ENCODE measurements around the gene PLAC9. TPM values are rescaled to one million over a fixed set of nuclear protein-coding genes. Genes with fewer than 3 reads are reported as not detected.
A peak's percentile ranks its signal among the peaks of the same experiment; 100 is the strongest.

Gene PLAC9
- total RNA-seq, 1 donor from 2014 or later: 103 TPM

DNA sequence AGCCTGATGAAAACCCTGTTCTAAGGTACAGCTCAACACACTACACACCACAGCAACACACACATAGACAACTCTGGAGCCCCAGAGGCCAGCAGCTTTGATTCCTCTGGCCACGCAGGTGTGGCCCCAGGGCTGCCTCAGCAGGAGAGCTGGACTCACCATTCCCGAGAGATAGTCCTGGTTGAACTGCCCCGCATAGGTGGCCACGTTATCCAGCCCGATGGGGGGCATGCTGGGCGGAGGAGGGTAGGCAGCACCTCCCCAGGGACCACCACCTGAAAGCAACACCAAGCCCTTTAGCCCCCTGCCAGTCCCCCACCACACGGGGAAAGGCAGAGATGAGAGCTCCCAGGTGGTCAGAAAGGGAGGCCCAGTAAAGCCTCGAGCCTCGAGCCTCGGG lies 38.1 kb downstream of the PLAC9 start:
- intact Hi-C loops (cut with DNase I): no loop called here
- ATAC-seq (no peak), DNase-seq (ENCODE audit: low spot score) (no peak)

DNA sequence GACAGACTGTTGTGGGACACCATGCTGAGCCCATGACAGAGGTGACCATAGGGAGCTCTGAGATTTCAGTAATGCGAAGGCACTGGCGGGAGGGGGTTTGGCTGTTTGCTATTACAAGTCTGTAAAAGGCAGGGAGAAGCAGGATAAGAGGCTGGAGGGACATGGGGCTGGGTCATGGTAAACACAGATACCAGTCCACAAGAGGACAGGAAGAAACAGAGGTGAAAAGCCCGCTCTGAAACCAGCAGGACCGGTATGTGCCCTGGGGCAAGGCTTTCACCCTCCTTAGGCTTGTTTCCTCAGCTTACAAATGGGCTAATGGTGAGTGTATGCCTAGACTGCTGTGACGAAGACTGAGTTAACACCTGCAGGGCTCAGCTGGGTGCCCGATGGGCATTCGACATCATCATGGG lies 38.7 kb downstream of the PLAC9 start:
- DNase-seq (ENCODE audit: low spot score) (no peak), ATAC-seq (no peak)
- intact Hi-C loops (cut with DNase I): no loop called here

DNA sequence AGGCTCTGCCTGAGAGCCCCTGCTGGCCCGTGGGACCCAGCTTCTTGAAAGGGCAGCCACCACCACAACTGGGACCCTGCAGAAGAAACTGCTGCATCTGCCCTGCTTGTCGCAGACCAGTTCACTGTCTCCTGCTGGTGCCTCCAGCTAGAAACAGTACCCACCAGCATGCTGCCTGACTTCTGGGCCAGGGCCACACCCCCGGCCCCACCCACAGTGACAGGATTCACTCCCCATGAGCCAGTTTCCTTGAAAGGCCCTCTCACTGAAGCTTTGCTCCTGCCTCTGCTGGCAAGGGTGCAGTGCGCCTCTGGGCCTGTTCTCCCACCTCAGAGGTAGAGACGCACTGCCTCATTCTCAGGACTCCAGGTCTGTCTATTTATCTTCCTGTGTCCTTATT lies 40.4 kb downstream of the PLAC9 start:
- DNase-seq (ENCODE audit: low spot score): no peak
- intact Hi-C loops (cut with DNase I): no loop called here
- no peak for ATAC-seq

DNA sequence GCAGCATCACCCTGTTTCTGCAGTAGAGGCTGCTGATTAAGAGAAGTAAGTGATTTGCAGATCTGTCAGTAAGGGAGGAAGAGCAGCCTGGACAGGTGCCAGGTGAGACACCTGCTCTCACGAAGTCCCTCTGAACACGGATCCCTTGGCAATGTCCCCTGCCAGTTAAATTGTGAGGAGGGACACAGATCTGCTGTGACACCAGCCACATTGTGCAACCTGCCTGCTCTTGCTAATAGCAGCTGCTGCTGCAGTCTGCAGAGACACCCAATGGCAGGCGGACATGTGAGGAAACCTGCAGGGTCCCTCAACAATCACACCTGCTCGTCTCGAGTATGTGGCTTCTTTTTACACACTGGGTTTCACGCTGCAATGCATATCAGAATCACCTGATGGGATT lies 40.9 kb downstream of the PLAC9 start:
- no peak for ATAC-seq
- no peak for DNase-seq (ENCODE audit: low spot score)
- intact Hi-C loops (cut with DNase I): no loop called here

DNA sequence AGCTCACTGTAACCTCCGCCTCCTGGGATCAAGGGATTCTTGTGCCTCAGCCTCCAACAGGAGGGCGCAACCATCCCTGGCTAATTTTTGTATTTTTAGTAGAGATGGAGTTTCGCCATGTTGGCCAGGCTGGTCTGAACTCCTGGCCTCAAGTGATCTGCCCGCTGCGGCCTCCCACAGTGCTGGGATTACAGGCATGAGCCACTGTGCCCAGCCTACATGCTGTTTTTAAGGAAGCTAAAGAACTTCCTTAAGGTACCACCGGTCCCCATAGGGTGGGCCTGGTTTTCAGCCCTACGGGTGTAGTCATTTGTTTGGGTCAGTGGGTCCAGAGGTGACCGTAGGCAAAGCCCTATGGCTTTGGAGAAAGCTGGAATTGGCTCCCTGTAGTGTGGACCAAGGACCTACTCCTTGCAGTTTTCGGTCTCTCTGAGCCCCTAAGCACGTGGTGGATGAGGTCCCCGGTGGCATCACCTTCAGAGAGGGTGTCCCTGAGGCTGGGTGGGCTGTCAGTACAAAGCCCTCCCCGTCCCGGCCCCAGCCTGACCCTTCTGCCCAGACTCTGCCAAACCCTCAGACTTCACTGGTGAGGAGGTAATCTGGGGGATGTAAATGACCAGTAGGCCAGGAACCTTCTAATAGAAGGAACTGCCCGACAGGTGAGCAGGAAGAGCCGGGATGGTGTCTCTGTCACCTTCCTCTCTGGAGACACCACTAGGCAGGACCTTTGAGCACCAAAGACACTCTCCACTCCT lies 42.3 kb downstream of the PLAC9 start:
- DNase-seq (ENCODE audit: low spot score): no peak
- intact Hi-C loops (cut with DNase I): no loop called here

DNA sequence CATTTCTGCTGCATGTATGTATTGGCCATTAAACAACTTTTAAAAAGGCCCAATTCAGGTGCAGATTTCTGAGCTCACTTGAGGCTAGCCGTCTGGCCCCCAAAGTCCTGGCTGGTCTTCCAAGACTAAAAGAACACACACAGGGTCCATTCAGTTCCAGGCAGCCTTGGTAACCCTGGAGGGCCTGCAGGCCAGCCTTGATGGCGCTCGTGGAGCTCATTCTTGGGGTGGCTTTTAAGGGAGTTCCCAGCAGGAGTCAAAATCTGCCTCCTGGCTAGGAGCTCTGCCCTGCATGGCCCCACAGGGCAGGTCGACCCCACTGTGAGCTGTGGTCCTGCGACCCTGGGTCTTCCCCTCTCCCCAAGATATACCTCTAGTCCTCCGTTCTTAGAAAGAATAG lies 44.0 kb downstream of the PLAC9 start:
- intact Hi-C loops (cut with DNase I): no loop called here
- no peak for ATAC-seq
- DNase-seq (ENCODE audit: low spot score): no peak

More for the DNA sequence above, 42.3 kb downstream of the PLAC9 start:
- no peak for ATAC-seq

DNA sequence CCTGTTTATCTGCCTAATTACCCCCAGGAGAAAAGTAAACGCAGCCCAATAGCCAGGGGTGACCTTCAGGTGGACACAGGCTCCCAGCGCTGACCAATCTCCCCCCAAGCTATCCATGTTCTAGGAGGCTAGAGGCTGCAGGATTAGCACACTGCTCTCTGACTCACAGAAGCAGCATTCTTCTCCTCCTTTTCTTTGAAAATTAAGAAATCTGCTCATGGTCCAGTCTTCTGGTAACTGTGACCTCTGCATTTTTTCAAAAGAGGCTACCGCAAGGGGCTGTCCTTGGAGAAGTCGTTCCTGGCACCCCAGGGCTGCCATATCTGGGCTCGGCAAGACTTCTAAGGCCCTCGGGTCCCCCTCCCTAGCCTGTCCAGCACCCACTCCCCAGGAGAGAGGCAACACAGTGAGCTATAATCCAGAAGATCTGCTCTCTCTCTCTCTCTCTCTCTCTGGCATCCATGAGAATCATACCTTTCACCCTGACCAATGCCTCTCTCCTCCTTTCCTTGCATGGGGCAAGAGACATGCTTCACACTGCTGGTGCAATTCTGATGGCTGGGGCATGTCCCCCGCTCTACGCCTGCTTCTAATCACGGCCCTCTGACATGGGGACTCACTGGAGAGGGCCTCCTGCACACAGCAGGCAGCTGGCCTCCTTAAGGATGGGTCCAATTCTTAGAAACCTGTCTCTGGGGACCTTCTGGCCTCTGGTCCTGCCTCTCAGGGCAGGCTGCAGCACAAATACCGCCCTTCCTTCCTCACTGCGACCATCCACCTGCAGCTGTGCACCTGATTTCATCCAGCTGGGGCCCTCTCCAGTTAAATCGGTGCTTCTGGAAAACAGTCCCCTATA lies 45.5 kb downstream of the PLAC9 start:
- peak; percentile 81 for ATAC-seq
- no peak for DNase-seq (ENCODE audit: low spot score)

DNA sequence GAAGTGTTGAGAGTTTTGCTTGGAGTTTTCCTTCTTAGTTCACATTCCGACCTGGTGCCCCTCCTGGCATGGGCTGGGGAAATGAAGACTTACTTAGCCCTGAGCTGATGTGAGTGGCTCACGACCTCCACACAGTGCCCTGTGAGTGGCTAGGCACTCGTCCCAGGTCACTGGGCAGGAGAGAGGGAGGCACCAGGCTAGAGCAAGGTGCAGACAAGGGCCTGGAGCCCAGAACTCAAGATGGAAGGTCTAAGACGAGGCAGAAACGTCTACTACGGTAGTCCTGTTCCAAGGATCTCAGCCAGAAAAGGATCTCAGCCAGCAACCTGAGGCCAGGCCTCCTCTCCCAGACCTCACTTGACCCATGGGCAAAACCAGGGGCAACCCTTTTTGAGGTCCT lies 50.5 kb downstream of the PLAC9 start:
- intact Hi-C loops (cut with DNase I): no loop called here
- DNase-seq (ENCODE audit: low spot score): no peak

More for the DNA sequence above, 45.5 kb downstream of the PLAC9 start:
- intact Hi-C loops (cut with DNase I): no loop called here

DNA sequence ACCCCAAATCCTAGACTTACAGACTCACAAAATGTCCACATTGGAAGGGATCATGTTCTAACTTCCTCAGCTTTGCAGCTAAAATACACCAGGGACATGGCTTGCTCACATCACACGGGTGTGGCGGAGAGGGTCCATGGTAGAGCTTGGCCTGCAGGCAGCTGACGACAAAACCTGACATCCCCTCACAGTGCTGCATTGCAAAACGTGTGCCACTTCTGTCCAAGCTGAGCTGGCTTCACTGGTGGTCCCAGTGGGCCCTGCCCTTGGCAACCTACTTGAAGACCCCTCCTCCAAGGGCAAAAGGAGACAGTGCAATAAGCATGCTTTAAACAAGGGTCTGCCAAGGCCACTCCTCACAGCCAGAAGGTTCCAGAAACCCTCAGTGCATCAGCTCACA lies 50.9 kb downstream of the PLAC9 start:
- DNase-seq (ENCODE audit: low spot score): no peak

More for the DNA sequence above, 50.5 kb downstream of the PLAC9 start:
- no peak for ATAC-seq

DNA sequence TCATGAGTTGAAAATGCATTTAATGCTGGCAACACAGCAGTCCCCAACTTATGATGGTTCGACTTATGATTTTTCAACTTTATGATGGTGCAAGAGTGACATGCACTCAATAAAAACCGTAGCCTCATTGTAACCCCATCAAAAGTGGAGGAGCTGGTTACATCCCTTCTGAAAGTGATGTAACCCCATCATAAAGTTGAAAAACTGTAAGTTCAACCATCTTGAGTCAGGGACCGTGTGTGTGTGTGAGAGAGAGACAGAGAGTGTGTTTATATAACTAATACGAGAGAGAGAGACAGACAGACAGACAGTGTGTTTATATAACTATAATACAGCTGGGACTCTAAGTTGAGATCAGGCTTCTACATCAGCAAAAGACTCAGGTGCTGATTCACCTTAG lies 51.8 kb downstream of the PLAC9 start:
- intact Hi-C loops (cut with DNase I): no loop called here
- DNase-seq (ENCODE audit: low spot score) (no peak), ATAC-seq (no peak)

More for the DNA sequence above, 50.9 kb downstream of the PLAC9 start:
- intact Hi-C loops (cut with DNase I): no loop called here
- ATAC-seq: no peak

DNA sequence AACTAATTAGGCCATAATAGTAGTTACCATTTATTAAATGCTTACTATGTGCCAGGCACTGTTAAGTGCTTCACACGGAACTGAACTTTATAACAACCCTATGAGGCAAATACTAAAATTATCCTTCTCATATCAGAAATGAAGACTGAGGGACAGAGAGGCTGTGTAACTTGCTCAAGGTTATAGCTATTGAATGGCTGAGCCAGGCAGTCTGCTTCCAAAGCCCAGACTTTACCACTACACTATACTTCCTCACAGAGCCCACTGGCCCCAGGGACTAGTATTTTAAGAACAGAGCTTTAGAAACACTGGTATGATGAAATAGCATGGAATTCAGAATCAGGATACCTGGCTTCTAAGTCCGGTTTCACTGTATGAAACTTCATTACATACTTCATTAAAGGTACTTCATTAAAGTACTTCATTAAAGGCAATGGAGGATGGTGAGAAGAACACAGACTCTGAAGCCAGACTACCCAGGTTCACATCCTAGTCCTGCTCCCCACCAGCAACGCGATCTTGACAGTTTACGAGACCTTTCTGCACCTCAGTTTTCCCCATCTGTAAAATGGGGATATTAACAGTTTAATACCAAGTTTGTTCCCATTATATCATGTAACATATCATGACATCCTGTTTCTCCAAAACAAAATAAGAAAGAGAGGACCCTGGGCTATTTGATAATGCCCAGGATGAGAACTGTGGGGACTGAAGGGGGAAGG lies 53.2 kb downstream of the PLAC9 start:
- intact Hi-C loops (cut with DNase I): no loop called here
- ATAC-seq: peak; percentile 31
- DNase-seq (ENCODE audit: low spot score): peak; percentile 28

DNA sequence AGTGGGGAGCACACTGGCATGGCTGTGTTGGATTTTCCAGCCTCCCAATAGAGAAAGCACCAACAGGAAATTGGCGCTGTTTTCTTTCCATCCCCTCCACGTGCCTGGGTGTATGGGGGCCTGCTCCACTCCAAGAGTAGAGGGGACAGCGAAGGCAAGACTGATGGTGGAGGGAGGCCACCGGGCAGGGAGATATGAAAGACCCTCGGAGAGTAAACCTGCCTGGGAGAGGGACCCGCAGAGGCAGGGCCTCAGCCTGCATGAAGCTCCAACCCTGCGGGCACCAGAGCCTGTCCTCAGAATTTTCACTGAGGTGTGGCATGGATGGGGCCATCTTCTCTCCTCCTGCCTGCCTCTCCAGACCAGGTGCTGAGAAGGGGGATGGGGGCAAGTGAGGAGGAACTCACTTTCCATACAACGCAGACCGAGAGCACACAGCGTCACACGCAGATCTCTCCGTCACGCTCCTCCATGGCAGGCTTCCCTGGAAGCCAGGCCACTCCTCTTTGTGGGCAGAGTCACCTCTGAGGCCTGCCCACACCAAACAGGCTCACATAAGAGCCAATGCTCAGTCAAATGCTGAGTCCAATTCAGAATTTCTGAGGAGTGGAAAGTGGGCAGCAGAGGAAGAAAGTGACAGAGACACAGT lies 54.0 kb downstream of the PLAC9 start:
- peak; percentile 63 for DNase-seq (ENCODE audit: low spot score)

DNA sequence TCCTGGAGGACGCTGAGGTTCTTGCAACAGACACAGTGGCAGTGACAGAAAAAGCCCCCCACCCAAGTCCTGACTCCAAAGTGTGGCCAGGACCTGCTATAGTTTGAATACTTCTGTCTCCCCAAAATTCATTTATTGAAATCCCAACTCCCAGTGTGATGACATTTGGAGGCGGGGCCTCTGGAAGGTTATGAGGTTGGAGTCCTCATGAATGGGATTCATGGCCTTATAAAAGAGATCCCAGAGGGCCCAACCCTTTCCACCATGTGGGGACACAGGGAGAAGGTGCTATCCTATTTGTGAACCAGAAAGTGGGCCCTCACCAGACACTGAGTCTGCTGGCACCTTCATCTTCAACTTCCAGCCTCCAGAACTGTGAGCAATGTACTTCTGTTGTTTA lies 54.5 kb downstream of the PLAC9 start:
- DNase-seq (ENCODE audit: low spot score): peak; percentile 48
- intact Hi-C loops (cut with DNase I): no loop called here
- no peak for ATAC-seq

More for the DNA sequence above, 54.0 kb downstream of the PLAC9 start:
- peak; percentile 90 for ATAC-seq
- intact Hi-C loops (cut with DNase I): no loop called here

DNA sequence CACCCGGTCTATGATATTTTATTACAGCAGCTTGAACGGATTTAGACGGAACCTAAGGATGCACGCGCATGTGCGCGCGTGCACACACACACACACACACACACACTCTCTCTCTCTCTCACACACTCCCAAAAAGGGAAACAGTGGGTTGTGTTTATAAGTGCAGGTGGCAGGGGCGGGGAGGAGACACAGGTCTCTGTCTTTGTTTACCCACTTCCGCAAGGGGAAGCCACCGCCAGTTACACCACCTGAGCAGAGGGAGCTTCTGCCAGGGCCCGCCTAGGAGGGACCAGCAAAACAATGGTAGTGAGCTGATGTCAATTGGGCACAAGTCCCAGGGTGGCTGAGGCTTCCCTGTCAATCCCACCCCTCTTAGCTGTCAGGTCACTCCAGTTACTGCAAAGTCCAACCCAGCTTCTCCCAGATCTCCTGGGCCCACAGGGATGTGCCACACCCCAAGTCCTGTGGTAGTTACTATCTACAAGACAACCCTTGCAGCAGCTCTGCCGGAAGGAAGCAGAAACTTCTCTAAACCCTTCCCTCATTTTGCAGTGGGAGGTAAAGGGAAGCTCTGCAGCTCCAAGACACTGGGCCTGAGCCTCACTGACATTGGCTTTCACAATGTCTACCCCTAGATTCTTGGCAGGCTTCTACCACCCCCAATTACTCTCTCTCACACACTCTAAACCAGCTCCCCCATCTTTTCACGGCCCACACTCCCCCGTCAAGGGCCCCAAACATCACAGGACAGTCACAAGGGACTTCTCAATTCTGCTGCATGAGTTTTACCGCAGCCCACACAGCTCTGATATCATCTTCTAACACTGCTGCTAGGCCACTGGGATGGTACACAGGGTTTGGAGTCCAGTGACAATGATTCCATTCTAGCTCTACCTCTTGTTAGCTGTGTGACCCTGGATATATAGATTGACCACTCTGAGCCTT lies 55.2 kb downstream of the PLAC9 start:
- ATAC-seq: no peak
- DNase-seq (ENCODE audit: low spot score): peak; percentile 56
- intact Hi-C loops (cut with DNase I): no loop called here

DNA sequence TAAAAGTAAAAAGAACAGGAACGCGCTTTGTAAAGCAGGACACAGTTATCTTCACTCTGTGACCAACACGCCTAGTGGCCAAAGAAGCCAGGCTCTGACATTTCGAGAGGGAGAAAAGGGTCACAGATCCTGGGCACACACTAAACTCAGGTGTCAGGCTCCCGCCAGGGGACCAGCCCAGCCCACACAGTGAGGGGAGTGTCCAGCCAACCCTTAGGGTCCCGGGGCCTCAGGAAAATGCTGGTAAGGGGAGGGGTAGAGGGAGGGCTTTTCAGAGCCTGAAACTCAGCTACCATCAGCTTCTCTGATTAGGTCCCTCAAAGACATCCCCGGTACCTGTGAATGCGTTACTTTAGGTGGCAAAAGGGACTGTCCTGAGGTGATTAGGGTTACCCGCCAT lies 56.2 kb downstream of the PLAC9 start:
- intact Hi-C loops (cut with DNase I): no loop called here
- DNase-seq (ENCODE audit: low spot score): no peak
- ATAC-seq: no peak

DNA sequence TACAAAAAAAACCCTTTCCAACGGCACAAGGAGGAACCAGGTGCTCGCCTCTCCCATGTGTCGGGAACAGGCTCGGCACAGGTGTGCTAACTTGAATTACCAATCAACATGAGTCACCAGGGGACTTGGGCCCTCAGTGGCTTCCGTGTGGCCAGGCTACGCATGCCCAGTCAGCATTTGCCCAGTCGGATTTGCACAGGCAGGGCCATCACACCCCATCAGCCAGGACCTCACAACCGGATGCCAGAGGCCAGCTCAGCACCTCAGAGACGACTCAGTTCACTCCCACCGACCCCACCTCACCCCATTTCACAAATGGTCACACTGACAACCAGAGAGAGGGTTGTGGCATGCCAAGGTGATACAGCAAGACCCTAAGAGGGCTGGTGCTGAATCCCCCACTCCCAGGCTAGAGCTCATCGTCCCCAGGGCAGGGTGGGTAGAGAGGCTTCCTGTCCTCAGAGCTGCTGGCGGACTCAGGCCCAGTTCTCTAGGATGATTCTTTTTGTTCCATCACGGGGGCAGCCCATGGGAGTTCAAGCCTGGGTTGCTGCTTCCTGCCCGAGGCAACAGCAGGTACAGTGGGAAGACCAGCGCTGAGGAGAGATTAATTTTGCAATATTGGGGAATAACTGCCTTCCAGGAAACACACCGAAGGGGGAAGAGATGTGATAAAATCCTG lies 59.2 kb downstream of the PLAC9 start:
- intact Hi-C loops (cut with DNase I): no loop called here
- no peak for DNase-seq (ENCODE audit: low spot score)
- ATAC-seq: no peak

DNA sequence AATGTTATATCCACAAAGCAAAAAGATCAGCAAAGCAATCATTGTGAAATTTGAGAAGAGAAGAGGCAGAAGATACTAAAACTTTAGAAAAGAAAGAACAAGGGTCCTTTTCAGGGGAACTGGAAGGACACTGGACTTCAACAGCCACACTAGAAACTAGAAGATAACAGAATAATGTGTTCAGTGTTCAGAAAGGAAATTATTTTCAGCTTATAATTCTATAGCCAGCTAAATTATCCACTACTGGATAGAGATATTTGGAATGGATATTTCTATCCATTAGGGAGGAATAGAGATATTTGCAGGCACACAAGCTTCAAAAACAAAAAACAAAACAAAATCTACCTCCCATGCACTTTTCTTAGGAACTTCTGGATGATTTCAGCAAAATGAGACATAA lies 60.0 kb downstream of the PLAC9 start:
- ATAC-seq: no peak
- DNase-seq (ENCODE audit: low spot score): no peak
- intact Hi-C loops (cut with DNase I): no loop called here
